Upper lobe of left lung (tissue), 4 donors: ENCODE measurements around the gene FBXL19.

Source experiments
- EP300 ChIP-seq, 4 donors: sonication (generic); formaldehyde crosslinking; IDR thresholded peaks; one replicate each; pipeline ENCODE4 v1.5.1; 2017; ENCODE audit warnings: antibody characterized with exemption in 4 of 4, control low read depth in 2 of 4
- POLR2A ChIP-seq, 4 donors: fragments of 450-650 bp; IDR thresholded peaks; one replicate each; pipeline ENCODE4 v1.5.1; 2016 to 2017; ENCODE audit warnings: antibody characterized with exemption in 4 of 4, mild to moderate bottlenecking in 2 of 4
- TF ChIP-seq, protein P1 (sequence below), 6 experiments: fragments of 450-650 bp in 4 of 6; fragments of 200-600 bp in 2 of 6; sonication (generic) in 2 of 6; IDR thresholded peaks; one replicate each; pipeline ENCODE4 v1.5.1; 2016 to 2019; ENCODE audit warnings: antibody characterized with exemption in 6 of 6

DNA sequence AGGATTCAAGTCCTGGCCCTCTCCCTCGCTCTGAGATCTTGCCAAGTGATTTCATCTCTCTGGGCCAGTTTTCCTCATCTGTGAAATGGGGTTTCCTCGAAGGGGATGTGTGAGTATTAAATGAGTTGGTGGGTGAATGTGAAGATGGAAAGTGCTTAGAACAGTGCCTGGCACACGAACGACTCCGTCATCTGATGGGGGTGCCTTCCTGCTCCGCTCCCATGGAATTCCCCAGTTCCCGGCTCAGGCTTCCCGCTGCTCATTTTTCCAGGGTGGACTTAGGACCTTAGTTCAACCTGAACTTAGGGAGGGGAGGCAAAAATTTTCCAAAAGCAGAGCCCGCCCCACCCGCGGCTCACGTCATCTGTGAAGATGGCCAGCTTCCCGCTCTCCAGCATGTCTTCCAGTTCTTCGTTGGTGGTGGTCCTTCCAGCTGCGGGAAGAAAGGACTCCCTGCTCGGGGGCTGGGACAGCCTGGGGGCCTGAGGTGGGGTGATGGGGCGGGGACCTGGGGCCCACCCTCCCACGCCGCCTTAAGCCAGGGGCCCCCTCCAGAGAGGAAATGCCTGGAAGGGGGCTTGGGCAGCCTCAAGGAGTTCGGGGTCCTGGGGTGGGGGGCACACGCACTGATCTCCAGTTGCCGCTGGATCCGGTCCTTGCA lies 73.1 kb downstream of the FBXL19 start:
- TF ChIP-seq, protein P1, sequence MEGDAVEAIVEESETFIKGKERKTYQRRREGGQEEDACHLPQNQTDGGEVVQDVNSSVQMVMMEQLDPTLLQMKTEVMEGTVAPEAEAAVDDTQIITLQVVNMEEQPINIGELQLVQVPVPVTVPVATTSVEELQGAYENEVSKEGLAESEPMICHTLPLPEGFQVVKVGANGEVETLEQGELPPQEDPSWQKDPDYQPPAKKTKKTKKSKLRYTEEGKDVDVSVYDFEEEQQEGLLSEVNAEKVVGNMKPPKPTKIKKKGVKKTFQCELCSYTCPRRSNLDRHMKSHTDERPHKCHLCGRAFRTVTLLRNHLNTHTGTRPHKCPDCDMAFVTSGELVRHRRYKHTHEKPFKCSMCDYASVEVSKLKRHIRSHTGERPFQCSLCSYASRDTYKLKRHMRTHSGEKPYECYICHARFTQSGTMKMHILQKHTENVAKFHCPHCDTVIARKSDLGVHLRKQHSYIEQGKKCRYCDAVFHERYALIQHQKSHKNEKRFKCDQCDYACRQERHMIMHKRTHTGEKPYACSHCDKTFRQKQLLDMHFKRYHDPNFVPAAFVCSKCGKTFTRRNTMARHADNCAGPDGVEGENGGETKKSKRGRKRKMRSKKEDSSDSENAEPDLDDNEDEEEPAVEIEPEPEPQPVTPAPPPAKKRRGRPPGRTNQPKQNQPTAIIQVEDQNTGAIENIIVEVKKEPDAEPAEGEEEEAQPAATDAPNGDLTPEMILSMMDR (IDR thresholded peaks at IDR 0.05): no peak
- TF ChIP-seq POLR2A (IDR thresholded peaks at IDR 0.05): no peak
- no peak for TF ChIP-seq EP300 (IDR thresholded peaks at IDR 0.05)
